H9 (cell line): ENCODE results near the gene GGPS1. TPM values are rescaled to one million over a fixed set of nuclear protein-coding genes. Genes with fewer than 3 reads are reported as not detected.
A peak's percentile ranks its signal among the peaks of the same experiment; 100 is the strongest.

Source experiments
- DNase-seq: peaks from one replicate; pipeline ENCODE4 v3.0.0-alpha.2; 2017
- H2AFZ ChIP-seq: one replicate; pipeline ENCODE4 v1.6.1; 2013; ENCODE audit warnings: mild to moderate bottlenecking, low read length, control low read depth, moderate library complexity
- H2AK5ac ChIP-seq: 2 replicates; pipeline ENCODE4 v1.6.1; 2013; ENCODE audit warnings: low read length, control low read depth, mixed read lengths; ENCODE audit not compliant: insufficient read length
- H2BK120ac ChIP-seq: one replicate; pipeline ENCODE4 v1.6.1; 2013; ENCODE audit warnings: low read depth, mild to moderate bottlenecking, low read length, control low read depth, inconsistent platforms; ENCODE audit not compliant: poor library complexity, severe bottlenecking
- H2BK12ac ChIP-seq: 2 replicates; pipeline ENCODE4 v1.6.1; 2013; ENCODE audit warnings: low read length, control low read depth, mixed read lengths, low read depth; ENCODE audit not compliant: insufficient read length
- H2BK15ac ChIP-seq: 2 replicates; pipeline ENCODE4 v1.6.1; 2013; ENCODE audit warnings: low read depth, low read length, control low read depth
- H2BK20ac ChIP-seq: one replicate; pipeline ENCODE4 v1.6.1; 2013; ENCODE audit warnings: low read depth, mild to moderate bottlenecking, low read length, control low read depth, inconsistent platforms; ENCODE audit not compliant: poor library complexity, severe bottlenecking
- H2BK5ac ChIP-seq: 2 replicates; pipeline ENCODE4 v1.6.1; 2013; ENCODE audit warnings: low read length, control low read depth, mixed read lengths; ENCODE audit not compliant: insufficient read length
- H3K14ac ChIP-seq: 2 replicates; pipeline ENCODE4 v1.6.1; 2013; ENCODE audit warnings: low read length, control low read depth; ENCODE audit not compliant: insufficient read depth
- H3K18ac ChIP-seq: 2 replicates; pipeline ENCODE4 v1.6.1; 2013; ENCODE audit warnings: low read depth, mild to moderate bottlenecking, mixed read lengths, low read length, control low read depth; ENCODE audit not compliant: insufficient read length
- H3K23ac ChIP-seq: 2 replicates; pipeline ENCODE4 v1.6.1; 2013; ENCODE audit warnings: low read length, control low read depth, mixed read lengths, low read depth; ENCODE audit not compliant: insufficient read length
- H3K23me2 ChIP-seq: 2 replicates; pipeline ENCODE4 v1.6.1; 2013; ENCODE audit warnings: low read depth, mild to moderate bottlenecking, mixed read lengths, low read length, control low read depth; ENCODE audit not compliant: insufficient read length, poor library complexity, severe bottlenecking
- H3K27ac ChIP-seq: 2 replicates; pipeline ENCODE4 v1.5.1; 2013; ENCODE audit warnings: low read length, control low read depth, mixed read lengths, low read depth; ENCODE audit not compliant: insufficient read length
- H3K27me3 ChIP-seq: 2 replicates; pipeline ENCODE4 v1.6.1; 2013; ENCODE audit warnings: low read length, control low read depth, inconsistent platforms; ENCODE audit not compliant: insufficient read depth
- H3K4ac ChIP-seq: 2 replicates; pipeline ENCODE4 v1.6.1; 2013; ENCODE audit warnings: low read depth, mild to moderate bottlenecking, control low read depth, inconsistent platforms, low read length, moderate library complexity
- H3K4me1 ChIP-seq: 2 replicates; pipeline ENCODE4 v1.6.1; 2013; ENCODE audit warnings: low read length, control low read depth, inconsistent platforms; ENCODE audit not compliant: insufficient read depth
- H3K4me2 ChIP-seq: 2 replicates; pipeline ENCODE4 v1.6.1; 2013; ENCODE audit warnings: low read length, control low read depth, mixed read lengths; ENCODE audit not compliant: insufficient read length, insufficient read depth
- H3K56ac ChIP-seq: 2 replicates; pipeline ENCODE4 v1.6.1; 2013; ENCODE audit warnings: low read depth, mild to moderate bottlenecking, mixed read lengths, low read length, control low read depth; ENCODE audit not compliant: insufficient read length
- H3K79me1 ChIP-seq: 2 replicates; pipeline ENCODE4 v1.6.1; 2013; ENCODE audit warnings: low read depth, mild to moderate bottlenecking, moderate library complexity, low read length, control low read depth, inconsistent platforms; ENCODE audit not compliant: insufficient read depth, poor library complexity, severe bottlenecking
- H3K79me2 ChIP-seq: 2 replicates; pipeline ENCODE4 v1.6.1; 2013; ENCODE audit warnings: low read length, control low read depth, inconsistent platforms; ENCODE audit not compliant: insufficient read depth
- H3K9ac ChIP-seq: 2 replicates; pipeline ENCODE4 v1.6.1; 2013; ENCODE audit warnings: low read length, control low read depth, mixed read lengths; ENCODE audit not compliant: insufficient read length; ENCODE audit errors: extremely low read depth
- H3K9me3 ChIP-seq: one replicate; pipeline ENCODE4 v1.6.1; 2013; ENCODE audit warnings: low read depth, low read length, inconsistent platforms; ENCODE audit not compliant: control insufficient read depth
- H3T11ph ChIP-seq: one replicate; pipeline ENCODE4 v1.6.1; 2013; ENCODE audit warnings: mild to moderate bottlenecking, low read length, control low read depth, inconsistent platforms
- H4K20me1 ChIP-seq: one replicate; pipeline ENCODE4 v1.6.1; 2013; ENCODE audit not compliant: control insufficient read depth, insufficient read length, insufficient read depth
- H4K5ac ChIP-seq: 2 replicates; pipeline ENCODE4 v1.6.1; 2013; ENCODE audit warnings: low read depth, mild to moderate bottlenecking, mixed read lengths, low read length, control low read depth; ENCODE audit not compliant: insufficient read length
- H4K8ac ChIP-seq: replicated peaks from 2 replicates; pipeline ENCODE4 v1.6.1; 2013; ENCODE audit warnings: low read length, control low read depth, mixed read lengths, low read depth; ENCODE audit not compliant: insufficient read length
- H4K91ac ChIP-seq: 2 replicates; pipeline ENCODE4 v1.6.1; 2013; ENCODE audit warnings: low read depth, mild to moderate bottlenecking, moderate library complexity, mixed read lengths, low read length, control low read depth; ENCODE audit not compliant: insufficient read length
- H3K27ac Mint-ChIP-seq, 3 experiments: 2 replicates in 2 of 3; 3 replicates in 1 of 3; pipeline ENCODE4 v1.8.0; 2020 to 2021; ENCODE audit warnings: mixed read lengths in 3 of 3, mild to moderate bottlenecking in 1 of 3, moderate library complexity in 1 of 3
- H3K27me3 Mint-ChIP-seq: 2 replicates; pipeline ENCODE4 v1.8.0; 2021; ENCODE audit warnings: low read depth, mild to moderate bottlenecking, moderate library complexity, mixed read lengths
- H3K36me3 Mint-ChIP-seq, 3 experiments: 2 replicates in 2 of 3; 3 replicates in 1 of 3; pipeline ENCODE4 v1.8.0; 2020 to 2021; ENCODE audit warnings: low read depth in 3 of 3, mixed read lengths in 3 of 3; ENCODE audit not compliant: insufficient read depth in 1 of 3
- H3K4me1 Mint-ChIP-seq, 2 experiments: 2 replicates each; pipeline ENCODE4 v1.8.0; 2020; ENCODE audit warnings: mixed read lengths in 2 of 2
- H3K4me3 Mint-ChIP-seq, 2 experiments: 2 replicates in 1 of 2; 3 replicates in 1 of 2; pipeline ENCODE4 v1.8.0; 2020 to 2021; ENCODE audit warnings: mild to moderate bottlenecking in 2 of 2, mixed read lengths in 2 of 2, moderate library complexity in 1 of 2
- H3K9me3 Mint-ChIP-seq, 2 experiments: 2 replicates in 1 of 2; 3 replicates in 1 of 2; pipeline ENCODE4 v1.8.0; 2020; ENCODE audit warnings: mild to moderate bottlenecking in 2 of 2, mixed read lengths in 2 of 2, moderate library complexity in 1 of 2
- WGBS: extraction: QIAGEN DNeasy Blood & Tissue Kit; methylation state at CpG from one replicate; pipeline ENCODE4 v1.1.7; 2013; ENCODE audit warnings: missing lambda C conversion rate, low lambda C conversion rate, mixed read lengths; ENCODE audit not compliant: insufficient read length; ENCODE audit errors: extremely low coverage; 5-methylcytosine and 5-hydroxymethylcytosine counted together
- total RNA-seq: library from RNA; stranded (reverse); gene quantifications from 2 replicates; pipeline ENCODE4 v1.2.1, GENCODE V29; 2021
- TF ChIP-seq, protein P1 (sequence below): fragments of 200-600 bp; sonication (generic); conservative IDR thresholded peaks from 3 replicates; pipeline ENCODE4 v1.8.0; 2021; ENCODE audit warnings: antibody characterized with exemption, mild to moderate bottlenecking

The GGPS1 gene
- total RNA-seq, 1 experiment from 2014 or later = 44.7 TPM

DNA sequence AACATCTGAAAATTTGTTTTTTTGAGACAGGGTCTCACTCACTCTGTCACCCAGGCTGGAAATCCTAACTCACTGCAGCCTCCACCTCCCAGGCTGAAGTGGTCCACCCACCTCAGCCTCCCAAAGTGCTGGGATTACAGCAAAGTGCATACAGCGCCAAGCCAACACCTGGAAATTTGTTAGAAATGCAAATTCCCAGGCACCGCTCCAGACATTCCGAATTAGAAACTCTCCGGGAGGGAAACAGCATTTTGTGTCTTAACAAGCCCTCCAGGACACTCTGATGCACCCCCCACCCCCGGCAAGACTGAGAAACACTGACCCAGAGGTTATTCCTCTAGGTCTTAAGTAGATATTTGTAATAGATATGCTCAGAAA is 49.5 kb upstream of the GGPS1 start:
- peaks cover 27% of the 10 kb centered on the region; the same call in 1 of the 2 replicates for H3K79me2 ChIP-seq
- Mint-ChIP-seq H3K9me3 (no peaks in the 10 kb centered on the region), H3K27me3 (no peaks in the 10 kb centered on the region), H3K4me1 (peaks cover 45 to 59% of the 10 kb centered on the region in 2 experiments), H3K27ac (peak overlapping the region; percentile 62 to 87 (median 74); a peak in 4 of 7 replicates), H3K36me3 (no peaks in the 10 kb centered on the region; a peak in 2 of 7 replicates), H3K4me3 (peak overlapping the region; percentile 14 to 62; a peak in 4 of 5 replicates)
- no peaks in the 10 kb centered on the region for H4K20me1 ChIP-seq
- H3K4me1 ChIP-seq = peaks cover 2% of the 10 kb centered on the region; the same call in 1 of the 2 replicates
- TF ChIP-seq, protein P1, sequence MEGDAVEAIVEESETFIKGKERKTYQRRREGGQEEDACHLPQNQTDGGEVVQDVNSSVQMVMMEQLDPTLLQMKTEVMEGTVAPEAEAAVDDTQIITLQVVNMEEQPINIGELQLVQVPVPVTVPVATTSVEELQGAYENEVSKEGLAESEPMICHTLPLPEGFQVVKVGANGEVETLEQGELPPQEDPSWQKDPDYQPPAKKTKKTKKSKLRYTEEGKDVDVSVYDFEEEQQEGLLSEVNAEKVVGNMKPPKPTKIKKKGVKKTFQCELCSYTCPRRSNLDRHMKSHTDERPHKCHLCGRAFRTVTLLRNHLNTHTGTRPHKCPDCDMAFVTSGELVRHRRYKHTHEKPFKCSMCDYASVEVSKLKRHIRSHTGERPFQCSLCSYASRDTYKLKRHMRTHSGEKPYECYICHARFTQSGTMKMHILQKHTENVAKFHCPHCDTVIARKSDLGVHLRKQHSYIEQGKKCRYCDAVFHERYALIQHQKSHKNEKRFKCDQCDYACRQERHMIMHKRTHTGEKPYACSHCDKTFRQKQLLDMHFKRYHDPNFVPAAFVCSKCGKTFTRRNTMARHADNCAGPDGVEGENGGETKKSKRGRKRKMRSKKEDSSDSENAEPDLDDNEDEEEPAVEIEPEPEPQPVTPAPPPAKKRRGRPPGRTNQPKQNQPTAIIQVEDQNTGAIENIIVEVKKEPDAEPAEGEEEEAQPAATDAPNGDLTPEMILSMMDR = no peak
- no peak overlapping the region for H3K56ac ChIP-seq
- H2BK15ac ChIP-seq = no peak overlapping the region
- H3K14ac ChIP-seq = no peak overlapping the region
- no CpG with 5 or more reads among the region's 5 CpGs for WGBS
- no peak for DNase-seq
- no peak overlapping the region for H3K18ac ChIP-seq
- no peak overlapping the region for H2BK5ac ChIP-seq
- no peak overlapping the region for H4K8ac ChIP-seq
- H2AFZ ChIP-seq = no peak overlapping the region
- H4K5ac ChIP-seq = no peak overlapping the region
- H3K9ac ChIP-seq = no peak overlapping the region
- no peak overlapping the region for H2BK20ac ChIP-seq
- H3T11ph ChIP-seq = no peak overlapping the region
- H3K27me3 ChIP-seq = no peaks in the 10 kb centered on the region
- no peaks in the 10 kb centered on the region for H3K23me2 ChIP-seq
- H3K9me3 ChIP-seq = no peaks in the 10 kb centered on the region
- no peak overlapping the region for H2AK5ac ChIP-seq
- H3K79me1 ChIP-seq = peaks cover 4% of the 10 kb centered on the region
- no peak overlapping the region for H3K23ac ChIP-seq
- no peak overlapping the region for H3K27ac ChIP-seq
- no peak overlapping the region for H3K4ac ChIP-seq
- H3K4me2 ChIP-seq = peak overlapping the region; percentile 11
- H2BK12ac ChIP-seq = no peak overlapping the region
- no peak overlapping the region for H2BK120ac ChIP-seq
- H4K91ac ChIP-seq = no peak overlapping the region
